ENCODE results near the gene IFNK.

Gene IFNK

DNA sequence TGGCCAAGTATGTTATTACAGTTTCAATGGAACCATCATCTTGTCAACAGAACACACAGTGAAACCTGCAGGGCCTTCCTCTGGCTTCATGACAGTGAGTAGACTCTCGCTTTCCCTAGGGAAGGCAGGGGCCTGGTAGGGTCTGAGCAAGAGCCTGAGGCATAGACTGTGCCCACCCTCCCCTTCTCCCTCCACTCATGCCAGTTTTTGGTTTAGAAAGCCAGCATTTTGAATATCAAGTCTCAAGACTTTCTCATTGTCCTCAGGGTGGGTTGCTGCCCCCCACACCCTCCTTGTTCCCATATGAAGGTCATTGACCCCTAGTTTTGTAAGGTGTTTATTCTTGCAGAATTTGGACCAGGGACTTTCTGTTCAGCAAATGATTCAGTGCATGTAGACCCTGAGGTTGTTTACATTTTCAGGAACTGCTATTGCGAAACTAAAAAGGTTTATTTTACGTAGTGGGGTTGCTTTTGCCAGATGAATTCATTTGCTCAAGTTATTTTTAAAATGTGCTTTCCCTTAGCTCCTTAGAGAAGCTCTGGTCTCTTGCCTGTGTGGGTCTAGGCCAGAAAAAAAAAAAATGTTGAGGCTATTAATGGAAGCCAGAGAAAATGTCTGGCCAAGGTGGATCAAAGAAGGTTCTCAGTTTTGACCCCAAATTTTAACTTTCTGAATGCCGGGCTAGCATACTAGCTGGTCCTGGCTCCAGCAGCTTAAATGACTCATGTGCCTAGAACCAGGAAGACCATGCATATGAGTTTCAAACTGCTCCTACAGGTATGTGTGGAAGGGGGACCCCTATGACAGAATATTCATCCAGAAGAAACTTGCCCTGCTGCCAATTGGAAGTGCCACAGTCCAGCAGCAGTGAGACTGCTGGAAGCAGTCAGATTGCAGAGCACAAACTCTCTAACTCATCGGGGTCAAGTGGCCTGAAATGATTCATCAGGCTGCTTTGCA lies 15.7 kb downstream of the IFNK start:
- DNase-seq, result peak in 3 of 14 donors; percentile 13 to 17 (median 15)

DNA sequence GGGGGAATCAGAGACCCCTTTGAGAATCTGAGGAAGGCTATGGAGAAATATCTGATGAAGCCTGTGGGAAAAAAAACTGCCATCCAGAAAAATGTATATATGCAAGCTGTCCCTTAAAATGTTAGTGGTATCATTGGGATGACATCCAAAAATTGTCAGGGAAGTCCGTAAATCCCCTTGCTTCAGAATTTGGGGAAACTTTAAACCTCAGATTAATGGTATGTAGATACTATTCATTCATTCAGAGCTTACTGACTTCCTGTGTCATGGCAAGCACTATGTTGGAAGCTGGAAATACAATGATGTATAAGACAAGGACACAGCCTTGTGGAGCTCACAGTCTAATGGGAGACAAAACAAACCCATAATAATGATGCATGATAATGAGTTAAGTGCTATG lies 16.4 kb downstream of the IFNK start:
- no peak for DNase-seq

DNA sequence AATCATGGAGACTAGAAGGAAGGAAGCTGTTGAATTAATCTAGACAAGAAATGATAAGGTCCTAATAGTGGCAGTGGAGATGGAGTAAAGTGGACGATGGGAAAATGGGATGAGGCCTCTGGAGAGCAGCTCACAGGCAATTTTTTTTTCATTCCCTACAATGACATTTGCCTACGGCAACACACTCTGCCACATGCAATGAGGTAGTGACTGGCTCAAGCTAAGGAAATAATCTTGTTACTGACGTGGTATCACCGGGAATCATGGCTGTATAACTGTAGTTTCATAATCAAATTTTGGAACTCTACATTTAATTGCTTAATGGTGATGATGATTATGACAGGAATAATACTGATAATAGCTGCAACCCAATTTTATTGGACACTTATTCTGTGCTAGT lies 17.6 kb downstream of the IFNK start:
- no peak for DNase-seq

DNA sequence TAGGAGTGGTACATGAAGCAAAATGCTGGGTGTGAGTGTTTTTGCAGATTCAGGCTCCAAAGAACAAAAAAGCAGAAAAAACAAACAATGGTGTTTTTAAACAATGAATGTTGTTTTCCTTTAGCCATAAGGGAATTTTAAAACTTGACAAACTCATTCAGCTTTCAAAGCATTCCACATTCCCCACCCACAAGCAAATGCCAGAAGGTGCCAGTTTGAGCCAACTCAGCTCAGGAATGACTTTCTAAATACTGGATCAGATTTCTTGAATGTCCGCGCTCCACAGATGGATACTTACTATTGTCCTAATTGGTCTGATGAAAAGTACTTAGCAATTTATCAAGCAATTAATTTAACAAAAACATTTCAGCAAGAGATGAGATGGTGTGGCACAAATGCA lies 18.4 kb downstream of the IFNK start:
- DNase-seq, result no peak

DNA sequence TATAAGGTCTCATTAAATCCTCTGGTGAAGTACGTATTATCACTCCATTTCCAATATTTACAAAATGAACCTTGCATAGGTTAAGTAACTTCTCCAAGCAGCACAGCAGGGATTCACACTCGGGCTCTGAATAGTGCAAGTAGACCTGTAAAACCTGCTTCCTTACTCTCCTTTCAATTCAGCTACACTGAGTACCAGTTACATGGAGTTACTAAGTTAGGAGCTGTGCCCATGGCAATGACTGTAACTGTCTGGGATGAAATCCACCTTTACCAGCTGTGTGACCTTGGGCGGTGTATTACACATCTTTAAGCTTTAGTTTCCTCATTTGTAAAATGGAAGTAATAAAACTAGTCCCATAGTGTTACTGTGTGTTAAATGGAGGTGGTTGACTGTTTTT lies 21.4 kb downstream of the IFNK start:
- DNase-seq, result no peak

DNA sequence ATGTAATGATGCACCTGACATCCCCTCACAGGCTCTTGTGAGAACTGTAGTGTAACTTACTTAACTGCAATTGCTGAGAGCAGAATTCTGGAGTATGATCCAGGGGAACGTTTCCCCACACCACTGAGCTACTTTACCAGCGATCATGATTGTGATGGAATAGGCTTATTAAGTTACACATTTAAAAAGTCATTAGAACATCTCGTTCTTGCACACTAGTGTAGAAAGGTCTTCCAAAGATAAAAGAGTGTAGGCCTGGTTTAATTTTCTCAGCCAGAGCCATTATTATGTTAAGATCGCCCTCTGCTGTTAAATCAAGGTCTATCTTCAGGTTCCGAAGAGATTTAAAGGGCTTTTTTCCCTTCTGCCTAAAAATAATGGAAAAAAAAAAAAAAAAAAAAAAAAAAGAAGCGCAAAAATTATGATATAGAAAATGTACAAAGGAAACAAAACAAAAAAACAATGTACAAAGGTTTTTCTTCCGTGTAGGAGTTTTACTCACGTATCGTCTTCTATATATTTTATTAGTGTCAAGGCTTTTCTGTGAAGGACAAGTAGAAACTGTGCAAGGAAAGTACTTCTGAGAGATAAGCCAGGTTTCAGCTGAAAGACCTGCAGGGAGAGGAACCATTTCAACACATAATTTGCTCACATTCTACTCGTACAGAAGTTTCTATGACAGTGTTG lies 24.1 kb downstream of the IFNK start:
- peak in 1 of 14 donors; percentile 28 for DNase-seq

DNA sequence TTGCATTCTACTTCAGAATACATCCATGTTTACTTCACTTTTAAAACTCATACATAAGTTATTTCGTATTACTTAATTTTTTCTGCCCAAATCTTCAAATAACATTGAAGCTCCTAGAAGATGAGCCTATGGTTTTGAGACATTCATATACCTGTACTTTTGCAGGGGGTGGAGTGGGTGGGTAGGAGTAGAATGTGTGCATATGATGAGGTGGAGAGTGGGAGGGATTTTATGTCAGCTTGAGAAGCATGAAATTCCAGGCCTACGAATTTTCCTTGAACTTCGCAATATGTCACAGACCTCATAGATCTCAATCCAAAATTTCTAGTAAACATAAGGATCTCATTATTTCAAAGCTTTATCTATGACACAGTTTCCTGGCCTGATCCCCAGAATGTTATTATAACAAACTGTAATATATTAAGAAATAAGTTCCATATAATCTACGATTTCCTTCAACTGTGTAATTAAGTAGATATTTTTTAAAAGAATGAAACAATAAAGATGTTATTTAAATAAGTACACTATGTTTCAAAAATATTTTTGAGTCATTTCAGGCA lies 25.2 kb downstream of the IFNK start:
- DNase-seq, result no peak

DNA sequence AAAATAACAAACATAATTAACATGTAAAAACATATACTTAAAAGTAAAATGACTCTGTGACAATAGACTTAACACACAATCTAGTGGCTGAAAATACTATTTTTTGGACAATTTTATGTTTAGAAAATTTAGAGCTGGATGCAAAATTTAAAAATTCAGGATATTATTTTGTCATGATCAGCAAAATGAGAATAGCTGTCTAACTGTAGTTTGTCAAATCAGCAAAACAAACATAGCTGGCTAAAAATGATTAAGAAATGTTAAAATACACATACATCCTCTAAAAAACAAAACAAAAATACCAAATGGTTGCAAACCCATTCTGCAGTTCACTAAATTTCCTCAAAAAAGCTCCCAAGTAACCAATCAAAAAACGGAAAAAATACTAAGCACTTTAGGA lies 30.6 kb downstream of the IFNK start:
- no peak for DNase-seq

DNA sequence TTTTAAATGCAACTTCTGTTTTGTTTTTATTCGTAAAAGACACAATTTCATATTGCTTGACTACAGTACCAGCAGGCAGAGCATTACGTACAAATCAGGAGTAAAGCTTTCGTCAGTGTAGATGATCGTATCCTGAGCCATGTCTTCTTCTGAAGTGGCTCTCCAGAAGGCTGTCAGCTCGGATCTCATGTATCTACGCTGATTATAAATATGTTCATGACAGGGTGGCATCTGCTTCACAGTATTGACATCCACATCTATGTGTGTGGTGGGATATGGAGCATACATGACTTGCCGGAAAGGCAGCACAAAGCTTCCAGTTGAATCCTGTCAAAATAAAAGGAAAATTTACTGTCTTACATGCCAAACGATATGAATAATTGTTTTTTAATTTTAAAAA lies 32.4 kb downstream of the IFNK start:
- DNase-seq, result no peak

DNA sequence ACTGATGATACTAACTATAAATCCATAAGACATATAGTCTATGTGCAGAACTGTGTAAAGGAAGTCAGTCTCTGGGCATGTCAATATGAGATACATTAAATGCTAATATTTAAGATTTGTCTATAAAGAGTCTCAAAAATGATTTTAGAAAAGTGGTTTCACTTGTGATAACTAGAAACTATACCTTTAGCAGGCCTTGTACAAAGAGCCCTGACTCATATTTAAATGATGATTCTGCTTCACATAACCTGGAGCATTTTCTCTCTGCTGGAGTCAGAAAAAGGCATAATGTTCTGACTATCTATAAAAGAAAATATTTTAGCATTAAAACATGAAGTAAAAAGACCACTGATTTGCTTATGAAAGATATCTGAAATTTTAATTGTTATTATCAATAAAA lies 34.2 kb downstream of the IFNK start:
- DNase-seq, result no peak

DNA sequence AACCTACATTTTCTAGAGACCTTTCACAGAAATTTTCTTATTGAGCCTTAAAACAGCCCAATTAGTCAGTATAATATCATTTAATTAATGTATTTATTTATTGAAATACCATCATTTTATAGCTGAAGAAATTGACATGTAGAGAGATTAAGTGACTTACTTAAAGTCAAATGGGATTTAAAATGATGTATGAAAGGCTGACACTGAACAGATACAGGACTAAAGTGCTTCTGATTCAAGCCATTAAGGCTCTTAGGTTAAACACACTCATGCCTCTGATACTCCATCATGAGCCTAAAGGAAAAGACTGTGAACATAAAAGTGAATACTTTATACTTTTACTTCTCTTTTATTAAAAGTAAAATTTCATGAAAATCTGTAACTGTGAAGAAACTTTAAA lies 36.4 kb downstream of the IFNK start:
- DNase-seq, result no peak

DNA sequence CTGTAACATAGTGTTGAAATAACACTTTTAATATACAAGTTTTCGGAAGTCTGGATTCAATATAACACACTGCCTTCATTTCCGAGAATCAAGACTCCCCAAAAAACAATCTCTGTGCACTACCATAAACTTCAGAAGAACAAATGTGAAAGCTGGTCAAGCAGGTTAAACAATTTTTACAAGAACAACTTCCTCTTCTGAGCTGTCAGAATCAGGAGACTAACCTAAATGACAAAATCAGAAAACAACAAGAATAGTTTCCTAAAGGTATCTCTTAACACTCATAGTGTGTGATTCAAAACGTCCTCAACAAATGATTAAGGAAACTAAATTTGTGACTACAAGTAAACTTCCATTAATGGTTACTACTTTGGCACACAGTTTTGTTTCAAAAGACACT lies 37.6 kb downstream of the IFNK start:
- DNase-seq, result no peak

DNA sequence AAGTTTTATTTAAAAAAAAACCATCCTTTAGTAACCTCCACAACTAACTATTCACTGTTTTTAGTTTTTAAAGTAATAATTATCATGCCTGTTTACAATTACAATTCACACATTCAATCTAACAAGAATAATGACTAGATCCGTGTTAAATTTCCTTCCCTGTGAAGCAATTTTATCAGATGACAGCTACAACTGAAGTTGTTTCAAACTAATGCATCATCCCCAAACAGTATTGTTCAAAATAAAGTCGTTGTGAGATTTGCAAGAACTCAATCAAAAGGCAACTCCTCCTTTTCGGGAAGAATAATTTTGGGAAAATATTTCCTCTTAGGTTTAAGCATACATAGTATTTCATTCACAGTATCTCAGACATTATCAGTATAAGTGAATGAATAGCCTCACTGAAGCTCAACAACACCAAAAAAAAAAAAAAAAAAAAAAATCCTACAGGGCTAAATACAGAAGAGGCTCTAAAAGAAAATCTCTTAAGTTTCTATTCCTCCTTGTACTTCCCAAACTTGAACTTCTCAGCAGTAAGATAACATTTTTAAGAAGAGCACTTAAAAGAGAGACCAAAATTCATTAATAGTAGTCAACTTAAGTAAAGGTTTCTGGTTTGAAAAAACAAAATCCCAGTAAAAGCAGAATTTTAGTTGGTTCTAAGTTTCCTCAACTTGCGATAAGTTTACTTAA lies 39.8 kb downstream of the IFNK start:
- DNase-seq, result no peak

DNA sequence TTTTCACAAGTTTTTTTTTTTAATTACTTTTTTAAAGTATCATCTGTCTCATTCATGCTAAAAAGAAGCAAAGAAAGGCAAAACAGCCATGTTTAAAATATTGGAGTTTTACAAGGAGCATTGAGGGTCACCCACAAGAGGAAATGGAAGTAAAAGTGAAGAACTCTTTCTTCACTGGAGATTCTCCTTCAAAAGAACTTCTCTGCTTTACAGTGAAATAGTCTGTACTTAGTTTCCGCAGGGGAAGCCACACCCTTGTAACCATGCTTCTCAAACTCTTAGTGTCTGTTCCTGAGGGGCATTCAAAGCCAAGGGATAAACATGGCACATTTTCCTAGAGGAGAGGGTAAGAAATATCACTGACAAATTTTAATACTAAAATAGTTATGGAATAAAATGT lies 40.6 kb downstream of the IFNK start:
- no peak for DNase-seq

DNA sequence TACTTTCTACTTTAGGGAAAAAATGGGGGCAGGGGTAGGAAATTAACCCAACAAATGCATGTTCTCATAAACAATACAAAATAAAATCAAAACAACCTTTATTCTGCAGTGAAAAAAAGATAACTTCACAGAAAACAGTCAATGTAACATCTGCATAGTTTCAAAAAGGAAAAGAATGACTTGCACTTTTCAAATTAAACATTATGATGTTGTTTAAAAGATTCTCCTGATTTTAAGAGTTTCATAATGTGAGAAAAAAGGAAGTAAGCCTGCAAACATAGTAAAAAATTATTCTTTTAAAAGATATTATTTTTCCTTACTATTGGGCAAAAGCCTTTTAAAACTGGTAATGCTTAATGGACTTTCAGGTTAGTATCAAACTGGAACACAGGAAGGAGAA lies 41.6 kb downstream of the IFNK start:
- DNase-seq, result no peak

DNA sequence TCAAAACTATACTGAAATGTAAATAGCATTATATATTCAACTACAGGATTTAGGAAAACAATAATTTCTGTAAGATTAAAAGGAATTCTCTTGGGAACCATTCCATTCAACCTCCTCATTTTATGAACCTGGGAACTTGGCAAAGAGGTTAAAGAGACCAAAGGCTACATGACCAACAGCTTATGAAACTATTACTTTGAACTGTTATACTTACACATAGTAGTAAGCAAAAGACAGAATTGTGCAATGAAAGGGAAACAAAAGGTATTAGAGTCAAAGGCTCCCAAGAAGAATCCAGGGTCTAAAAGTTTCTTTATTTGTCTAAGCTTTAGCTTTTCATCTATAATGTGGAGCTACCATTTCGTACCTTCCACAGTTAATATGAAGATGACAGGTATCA lies 42.0 kb downstream of the IFNK start:
- no peak for DNase-seq

DNA sequence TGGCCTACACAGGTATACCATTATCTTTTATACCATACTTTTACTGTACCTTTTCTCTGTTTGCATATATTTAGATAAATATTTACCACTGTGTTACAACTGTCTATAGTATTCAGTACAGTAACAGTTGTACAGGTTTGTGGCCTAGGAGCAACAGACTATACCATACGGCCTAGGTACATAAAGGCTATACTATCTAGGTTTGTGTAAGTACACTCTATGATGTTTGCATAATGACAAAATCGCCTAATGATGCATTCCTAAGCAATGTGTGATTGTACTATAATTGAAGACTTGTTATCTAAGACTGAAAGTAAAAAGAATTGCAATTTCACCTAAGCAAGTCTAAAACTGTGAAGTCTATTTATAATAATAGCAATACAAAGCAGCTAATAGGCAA lies 45.3 kb downstream of the IFNK start:
- no peak for DNase-seq

DNA sequence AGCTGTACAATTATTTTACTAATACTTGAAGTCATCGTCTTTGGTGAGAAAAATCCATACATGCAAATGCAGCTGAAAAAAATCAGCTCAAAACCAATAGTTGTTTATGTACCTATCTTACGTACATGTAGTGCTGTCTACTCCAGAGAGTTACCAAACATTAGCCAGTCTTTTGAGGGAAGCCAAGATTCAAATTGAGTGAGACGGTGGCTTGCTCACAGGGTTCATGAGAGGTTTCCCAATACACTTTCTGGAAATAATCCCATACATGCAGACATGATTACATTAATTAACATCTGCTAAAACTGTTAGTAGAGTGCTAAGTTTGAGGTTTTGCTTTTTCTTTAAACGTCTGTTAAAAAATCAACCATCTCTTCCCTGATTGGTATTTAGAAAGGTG lies 46.9 kb downstream of the IFNK start:
- no peak for DNase-seq

DNA sequence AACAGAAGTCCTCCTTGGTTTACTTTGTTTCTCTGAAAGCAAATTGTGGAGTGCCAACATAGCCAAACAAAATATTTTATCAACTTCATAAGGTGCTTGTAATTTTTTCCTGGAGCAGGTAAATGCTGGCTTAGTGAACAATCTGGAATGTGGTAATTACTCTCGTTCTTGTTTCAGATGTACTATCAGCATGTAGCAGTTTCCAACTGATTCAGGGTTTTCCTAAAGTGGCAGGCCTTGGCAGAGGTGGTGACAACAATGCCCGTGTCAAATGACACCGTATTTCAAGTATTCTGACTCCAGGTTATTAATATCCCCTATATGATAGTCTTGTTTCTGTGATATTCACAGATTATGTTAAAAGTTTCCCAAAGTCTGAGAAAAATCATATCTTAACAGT lies 48.0 kb downstream of the IFNK start:
- peak in 1 of 14 donors; percentile 26 for DNase-seq

DNA sequence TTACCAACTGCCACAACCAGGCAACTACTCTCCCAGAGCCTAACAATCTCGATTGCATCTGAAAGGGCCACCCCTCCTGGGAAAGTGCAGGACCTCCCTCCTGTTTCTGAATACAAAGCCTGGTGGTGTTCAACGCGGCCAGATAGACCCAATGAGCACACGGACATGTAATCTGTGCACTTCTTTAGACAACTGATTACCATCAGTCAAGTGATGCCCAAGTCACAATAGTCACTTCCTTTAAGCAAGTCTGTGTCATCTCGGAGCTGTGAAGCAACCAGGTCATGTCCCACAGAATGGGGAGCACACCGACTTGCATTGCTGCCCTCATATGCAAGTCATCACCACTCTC lies 48.5 kb downstream of the IFNK start:
- DNase-seq, result peak in 10 of 14 donors; percentile 57 to 79 (median 66)

DNA sequence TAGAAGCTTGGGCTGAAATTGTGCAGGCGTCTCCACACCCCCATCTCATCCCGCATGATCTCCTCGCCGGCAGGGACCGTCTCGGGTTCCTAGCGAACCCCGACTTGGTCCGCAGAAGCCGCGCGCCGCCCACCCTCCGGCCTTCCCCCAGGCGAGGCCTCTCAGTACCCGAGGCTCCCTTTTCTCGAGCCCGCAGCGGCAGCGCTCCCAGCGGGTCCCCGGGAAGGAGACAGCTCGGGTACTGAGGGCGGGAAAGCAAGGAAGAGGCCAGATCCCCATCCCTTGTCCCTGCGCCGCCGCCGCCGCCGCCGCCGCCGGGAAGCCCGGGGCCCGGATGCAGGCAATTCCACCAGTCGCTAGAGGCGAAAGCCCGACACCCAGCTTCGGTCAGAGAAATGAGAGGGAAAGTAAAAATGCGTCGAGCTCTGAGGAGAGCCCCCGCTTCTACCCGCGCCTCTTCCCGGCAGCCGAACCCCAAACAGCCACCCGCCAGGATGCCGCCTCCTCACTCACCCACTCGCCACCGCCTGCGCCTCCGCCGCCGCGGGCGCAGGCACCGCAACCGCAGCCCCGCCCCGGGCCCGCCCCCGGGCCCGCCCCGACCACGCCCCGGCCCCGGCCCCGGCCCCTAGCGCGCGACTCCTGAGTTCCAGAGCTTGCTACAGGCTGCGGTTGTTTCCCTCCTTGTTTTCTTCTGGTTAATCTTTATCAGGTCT lies 49.0 kb downstream of the IFNK start, which contains the start of gene C9orf72:
C9orf72 (minus strand) TSS at position 564 of the 716 bp plus-strand sequence. CDS start 6,361 bp downstream, outside the sequence.
- peak in 10 of 14 donors; percentile 70 to 98 (median 94) for DNase-seq

Measured in C1 segment of cervical spinal cord (tissue), 14 donors.